Prostate gland (tissue), 2 donors: ENCODE results near the gene TSC22D1. TPM values are rescaled to one million over a fixed set of nuclear protein-coding genes. Genes with fewer than 3 reads are reported as not detected.

Experiments
- DNase-seq: peaks from one replicate; pipeline ENCODE4 v3.0.0-alpha.2; 2019; ENCODE audit warnings: low spot score
- H3K27ac ChIP-seq, 2 donors: fragments of 200-600 bp; sonication (generic); 2 replicates each; pipeline ENCODE4 v1.5.1; 2017 to 2019
- H3K27me3 ChIP-seq: fragments of 200-600 bp; sonication (generic); replicated peaks from 2 replicates; pipeline ENCODE4 v1.5.1; 2019; ENCODE audit not compliant: insufficient read depth
- H3K36me3 ChIP-seq, 2 donors: fragments of 200-600 bp; sonication (generic); 1 replicate in 1 of 2; 2 replicates in 1 of 2; pipeline versions ENCODE4 v1.5.1 to v1.8.1; 2017 to 2019
- H3K4me1 ChIP-seq: fragments of 200-600 bp; sonication (generic); replicated peaks from 2 replicates; pipeline ENCODE4 v1.5.1; 2019
- H3K4me3 ChIP-seq, 2 donors: fragments of 200-600 bp; sonication (generic); 2 replicates each; pipeline ENCODE4 v1.5.1; 2017 to 2019
- H3K9me3 ChIP-seq: fragments of 200-600 bp; sonication (generic); 2 replicates; pipeline ENCODE4 v1.5.1; 2017
- CTCF ChIP-seq, 4 experiments: fragments of 200-600 bp in 2 of 4; fragments of 450-650 bp in 2 of 4; sonication (generic) in 2 of 4; IDR thresholded peaks; 1 replicate in 3 of 4; 2 replicates in 1 of 4; pipeline ENCODE4 v1.5.1; 2016 to 2019; ENCODE audit warnings: antibody characterized with exemption in 4 of 4, mild to moderate bottlenecking in 2 of 4, moderate library complexity in 2 of 4
- POLR2A ChIP-seq: fragments of 450-650 bp; IDR thresholded peaks from one replicate; pipeline ENCODE4 v1.6.1; 2016; ENCODE audit warnings: antibody characterized with exemption, mild to moderate bottlenecking
- POLR2AphosphoS5 ChIP-seq: sonication (generic); formaldehyde crosslinking; IDR thresholded peaks from one replicate; pipeline ENCODE4 v1.6.1; 2017; ENCODE audit warnings: antibody characterized with exemption
- WGBS: methylation state at CpG from one replicate; pipeline ENCODE4 v1.1.5; 2018; 5-methylcytosine and 5-hydroxymethylcytosine counted together
- intact Hi-C: fragments of 100-400 bp; cut with DNase I; formaldehyde crosslinking; loops from one replicate; pipeline ENCODE4 v1.14.2; 2022
- total RNA-seq, 2 donors: library from RNA; depleted of rRNA; stranded (reverse); fragments of >200 nt; gene quantifications; one replicate each; pipeline ENCODE4 v1.1.0, GENCODE V29; 2016

The TSC22D1 gene
- total RNA-seq, 2 donors from 2014 or later: 185 to 237 TPM

GRCh38 chr13:44413095-44413494, 163.0 kb downstream of the TSC22D1 start:
- no peak overlapping the region for H3K4me3 ChIP-seq
- no peak for DNase-seq
- H3K9me3 ChIP-seq: no peaks in the 10 kb centered on the region
- no peaks in the 10 kb centered on the region for H3K4me1 ChIP-seq
- H3K27me3 ChIP-seq: no peaks in the 10 kb centered on the region
- 91% methylated on average over 13 of the region's 13 CpGs for whole genome bisulfite sequencing
- no peak overlapping the region for H3K27ac ChIP-seq
- TF ChIP-seq POLR2AphosphoS5: no peak
- TF ChIP-seq CTCF (IDR thresholded peaks at IDR 0.05): no peak
- TF ChIP-seq POLR2A: no peak
- intact Hi-C loops: no loop called here
- H3K36me3 ChIP-seq: no peaks in the 10 kb centered on the region

GRCh38 chr13:44412346-44412935, 163.7 kb downstream of the TSC22D1 start:
- no peak for DNase-seq
- H3K27ac ChIP-seq: no peak overlapping the region

GRCh38 chr13:44411841-44412240, 164.3 kb downstream of the TSC22D1 start:
- DNase-seq: no peak
- 92% methylated on average over 2 of the region's 2 CpGs for WGBS
- Histone ChIP-seq H3K27me3 (no peaks in the 10 kb centered on the region), H3K4me3 (no peak overlapping the region), H3K9me3 (no peaks in the 10 kb centered on the region), H3K4me1 (no peaks in the 10 kb centered on the region), H3K27ac (no peak overlapping the region), H3K36me3 (no peaks in the 10 kb centered on the region)
- no peak for TF ChIP-seq POLR2A
- no peak for TF ChIP-seq POLR2AphosphoS5
- TF ChIP-seq CTCF (IDR thresholded peaks at IDR 0.05): no peak
- intact Hi-C loops: no loop called here

More at GRCh38 chr13:44412346-44412935, 163.7 kb downstream of the TSC22D1 start:
- no peak for TF ChIP-seq POLR2A
- no peak for TF ChIP-seq CTCF (IDR thresholded peaks at IDR 0.05)
- no peak for TF ChIP-seq POLR2AphosphoS5
- no peaks in the 10 kb centered on the region for H3K9me3 ChIP-seq
- no peak overlapping the region for H3K4me3 ChIP-seq
- intact Hi-C loops: no loop called here
- no peaks in the 10 kb centered on the region for H3K4me1 ChIP-seq
- no peaks in the 10 kb centered on the region for H3K36me3 ChIP-seq
- 87% methylated on average over 16 of the region's 16 CpGs for WGBS
- no peaks in the 10 kb centered on the region for H3K27me3 ChIP-seq

GRCh38 chr13:44410328-44410859, 165.7 kb downstream of the TSC22D1 start:
- no peak overlapping the region for H3K27ac ChIP-seq
- 78% methylated on average over 6 of the region's 6 CpGs for WGBS
- no peaks in the 10 kb centered on the region for H3K9me3 ChIP-seq
- no peak for TF ChIP-seq POLR2AphosphoS5
- intact Hi-C loops: no loop called here
- no peak overlapping the region for H3K4me3 ChIP-seq
- DNase-seq: no peak
- no peaks in the 10 kb centered on the region for H3K27me3 ChIP-seq
- H3K36me3 ChIP-seq: no peaks in the 10 kb centered on the region
- peaks cover 4% of the 10 kb centered on the region for H3K4me1 ChIP-seq

GRCh38 chr13:44409595-44409994, 166.5 kb downstream of the TSC22D1 start:
- Histone ChIP-seq H3K36me3 (no peaks in the 10 kb centered on the region), H3K27ac (no peak overlapping the region), H3K4me3 (no peak overlapping the region), H3K9me3 (no peaks in the 10 kb centered on the region), H3K4me1 (peaks cover 5% of the 10 kb centered on the region), H3K27me3 (no peaks in the 10 kb centered on the region)
- DNase-seq: no peak
- 88% methylated on average over 4 of the region's 4 CpGs for WGBS
- TF ChIP-seq POLR2AphosphoS5: no peak
- no peak for TF ChIP-seq CTCF (IDR thresholded peaks at IDR 0.05)
- TF ChIP-seq POLR2A: no peak
- intact Hi-C loops: no loop called here
